LNCaP clone FGC (cell line): ENCODE measurements around the gene CASKIN1.

Source experiments
- DNase-seq: peaks from one replicate; pipeline ENCODE4 v3.0.0-alpha.2; 2011; ENCODE audit warnings: low read depth
- H3K4me3 ChIP-seq: 2 replicates; pipeline ENCODE4 v1.5.1; 2011; ENCODE audit warnings: mild to moderate bottlenecking, low read depth, low read length, control low read depth
- TF ChIP-seq, protein P1 (sequence below): IDR thresholded peaks from 2 replicates; pipeline ENCODE4 v1.5.1; 2012; ENCODE audit warnings: mild to moderate bottlenecking; ENCODE audit not compliant: control insufficient read depth, insufficient read depth; ENCODE audit errors: extremely low read depth

The CASKIN1 gene

DNA sequence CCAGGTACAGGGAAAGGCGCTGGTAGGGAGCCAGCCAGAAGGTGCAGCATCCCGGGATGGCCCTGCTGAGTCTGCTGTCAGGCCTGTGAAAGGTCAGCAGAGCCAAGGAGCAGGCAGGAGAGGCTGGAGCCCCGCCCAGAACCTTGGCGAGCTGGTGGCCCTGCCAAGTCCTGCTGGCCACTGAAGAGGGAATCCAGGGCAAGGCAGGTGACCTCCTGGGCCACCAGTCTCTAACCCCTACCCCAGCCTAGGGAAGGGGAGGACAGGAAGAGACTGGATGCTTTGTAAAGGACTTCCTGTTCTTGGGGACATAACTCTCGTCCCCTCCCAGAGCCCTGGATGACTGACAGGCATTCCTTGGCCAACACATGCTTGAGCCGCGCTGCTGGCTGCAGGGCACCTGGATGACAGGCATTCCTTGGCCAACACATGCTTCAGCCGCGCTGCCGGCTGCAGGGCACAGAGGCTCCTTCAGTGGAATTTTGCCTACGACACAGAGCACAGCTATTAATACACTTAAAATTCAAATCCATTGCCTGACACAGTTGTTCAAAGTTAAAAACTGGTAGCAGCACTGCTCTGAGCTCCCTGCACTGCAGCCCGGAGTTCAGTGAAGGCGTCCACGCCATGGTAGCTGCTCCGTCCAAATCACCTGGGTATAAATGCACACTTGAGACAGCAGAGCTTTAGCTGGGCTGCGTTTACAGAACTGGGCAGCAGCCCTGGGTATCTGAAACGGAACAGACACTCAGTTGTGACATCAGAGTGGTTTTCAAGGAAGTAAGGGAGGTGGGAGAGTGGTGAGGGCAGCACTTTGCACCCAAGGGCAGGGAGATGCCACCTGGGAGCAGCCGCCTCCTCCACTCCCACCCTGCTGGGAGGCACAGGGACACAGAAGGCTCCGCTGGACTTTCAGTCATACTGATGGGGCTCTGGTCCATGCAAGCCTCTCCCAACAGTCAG, 16.2 kb upstream of the CASKIN1 start:
- peak overlapping the region; percentile 66 for H3K4me3 ChIP-seq
- TF ChIP-seq, protein P1, sequence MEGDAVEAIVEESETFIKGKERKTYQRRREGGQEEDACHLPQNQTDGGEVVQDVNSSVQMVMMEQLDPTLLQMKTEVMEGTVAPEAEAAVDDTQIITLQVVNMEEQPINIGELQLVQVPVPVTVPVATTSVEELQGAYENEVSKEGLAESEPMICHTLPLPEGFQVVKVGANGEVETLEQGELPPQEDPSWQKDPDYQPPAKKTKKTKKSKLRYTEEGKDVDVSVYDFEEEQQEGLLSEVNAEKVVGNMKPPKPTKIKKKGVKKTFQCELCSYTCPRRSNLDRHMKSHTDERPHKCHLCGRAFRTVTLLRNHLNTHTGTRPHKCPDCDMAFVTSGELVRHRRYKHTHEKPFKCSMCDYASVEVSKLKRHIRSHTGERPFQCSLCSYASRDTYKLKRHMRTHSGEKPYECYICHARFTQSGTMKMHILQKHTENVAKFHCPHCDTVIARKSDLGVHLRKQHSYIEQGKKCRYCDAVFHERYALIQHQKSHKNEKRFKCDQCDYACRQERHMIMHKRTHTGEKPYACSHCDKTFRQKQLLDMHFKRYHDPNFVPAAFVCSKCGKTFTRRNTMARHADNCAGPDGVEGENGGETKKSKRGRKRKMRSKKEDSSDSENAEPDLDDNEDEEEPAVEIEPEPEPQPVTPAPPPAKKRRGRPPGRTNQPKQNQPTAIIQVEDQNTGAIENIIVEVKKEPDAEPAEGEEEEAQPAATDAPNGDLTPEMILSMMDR, result no peak
- peak; percentile 89 for DNase-seq

DNA sequence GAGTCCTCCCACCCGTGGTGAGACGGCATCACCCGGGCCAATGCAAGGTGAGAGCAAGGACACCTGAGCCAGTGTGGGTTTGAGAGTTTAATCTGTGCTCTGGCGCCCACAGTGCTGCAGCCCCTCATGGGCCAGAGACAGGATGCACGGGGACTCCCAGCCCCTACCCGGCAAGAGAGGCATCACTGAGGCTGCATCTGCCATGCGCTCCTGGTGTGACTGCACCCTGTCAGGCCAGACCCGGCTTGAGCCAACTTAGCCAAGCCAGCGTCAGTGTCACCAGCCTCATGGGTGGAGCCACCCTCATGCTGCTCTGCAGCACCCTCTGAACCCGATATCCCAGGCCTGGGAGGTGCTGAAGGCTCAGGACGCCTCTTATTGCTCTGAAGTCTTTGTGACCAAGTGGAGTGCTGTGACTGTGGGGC, 15.5 kb upstream of the CASKIN1 start:
- TF ChIP-seq, protein P1, result no peak
- no peak overlapping the region for H3K4me3 ChIP-seq
- no peak for DNase-seq

DNA sequence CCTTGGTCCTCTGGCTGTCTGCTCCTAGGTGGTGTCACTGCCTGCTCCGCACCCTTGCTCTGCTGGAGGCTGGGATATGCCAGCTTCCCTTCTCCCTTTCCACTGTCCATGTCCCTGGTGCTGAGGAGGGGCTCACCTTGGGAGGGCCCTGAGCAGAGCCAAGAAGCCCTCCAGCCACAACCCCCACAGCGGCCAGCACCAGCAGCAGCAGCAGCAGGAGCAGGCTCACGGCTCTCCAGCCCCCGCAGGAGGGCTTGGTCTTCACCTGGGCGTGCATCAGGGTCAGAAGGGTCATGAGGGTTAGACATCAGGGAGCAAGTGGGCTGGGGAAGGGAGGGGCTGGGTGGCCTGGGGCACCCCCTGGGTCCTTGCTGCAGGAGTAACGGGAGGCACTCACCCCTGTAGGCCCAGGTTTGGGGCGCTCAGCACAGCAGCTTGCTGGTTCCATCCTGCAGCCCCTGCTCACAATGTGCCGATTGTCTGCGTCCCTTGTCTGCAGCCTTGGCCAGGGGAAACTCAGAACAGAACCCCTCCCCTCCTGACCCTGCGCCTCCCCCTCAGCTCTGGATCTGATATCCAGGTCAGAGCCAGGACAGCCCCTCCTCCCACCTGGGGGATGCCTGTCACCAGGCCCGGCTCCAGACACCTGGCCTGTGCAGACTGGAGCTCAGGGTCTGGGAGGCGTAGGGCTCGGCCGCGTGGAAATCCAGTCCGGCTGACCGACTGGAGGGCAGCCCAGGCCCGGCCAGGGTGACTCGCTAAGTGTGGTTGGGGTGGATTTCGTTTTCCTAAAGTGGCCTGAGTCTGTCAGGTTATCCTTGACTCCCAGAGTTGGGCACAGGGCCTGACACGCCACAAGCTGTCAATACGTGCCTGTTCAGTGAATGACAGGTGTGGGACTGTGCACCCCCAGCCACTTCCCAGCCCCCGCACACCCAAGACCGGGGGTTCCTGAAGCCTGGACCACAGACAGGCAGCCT, 14.3 kb upstream of the CASKIN1 start, which contains the start of gene BRICD5:
TSS of gene BRICD5 (minus strand) at position 478 of the 980 bp plus-strand sequence. CDS start at position 448, 30 bp downstream.
- no peak within 1 kb of the TSS for H3K4me3 ChIP-seq
- DNase-seq, result no peak
- TF ChIP-seq, protein P1, result no peak

DNA sequence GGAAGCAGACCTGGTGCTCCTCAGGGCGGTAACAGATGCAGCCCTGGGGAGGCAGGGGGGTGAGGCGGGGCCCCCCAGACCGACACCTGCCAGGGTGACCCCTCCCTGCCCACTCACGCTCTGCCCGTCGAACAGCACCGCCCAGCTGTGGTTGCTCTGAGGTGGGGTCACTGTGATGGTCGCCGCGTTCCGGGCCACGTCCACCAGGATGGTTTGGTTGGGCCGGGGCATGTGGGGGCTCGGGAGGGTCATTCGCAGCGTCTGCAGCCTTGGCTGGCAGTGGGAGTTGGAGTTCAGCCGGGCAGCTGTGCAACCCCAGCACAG, 13.6 kb upstream of the CASKIN1 start:
- TF ChIP-seq, protein P1, result no peak
- DNase-seq, result no peak
- H3K4me3 ChIP-seq, result no peak overlapping the region

DNA sequence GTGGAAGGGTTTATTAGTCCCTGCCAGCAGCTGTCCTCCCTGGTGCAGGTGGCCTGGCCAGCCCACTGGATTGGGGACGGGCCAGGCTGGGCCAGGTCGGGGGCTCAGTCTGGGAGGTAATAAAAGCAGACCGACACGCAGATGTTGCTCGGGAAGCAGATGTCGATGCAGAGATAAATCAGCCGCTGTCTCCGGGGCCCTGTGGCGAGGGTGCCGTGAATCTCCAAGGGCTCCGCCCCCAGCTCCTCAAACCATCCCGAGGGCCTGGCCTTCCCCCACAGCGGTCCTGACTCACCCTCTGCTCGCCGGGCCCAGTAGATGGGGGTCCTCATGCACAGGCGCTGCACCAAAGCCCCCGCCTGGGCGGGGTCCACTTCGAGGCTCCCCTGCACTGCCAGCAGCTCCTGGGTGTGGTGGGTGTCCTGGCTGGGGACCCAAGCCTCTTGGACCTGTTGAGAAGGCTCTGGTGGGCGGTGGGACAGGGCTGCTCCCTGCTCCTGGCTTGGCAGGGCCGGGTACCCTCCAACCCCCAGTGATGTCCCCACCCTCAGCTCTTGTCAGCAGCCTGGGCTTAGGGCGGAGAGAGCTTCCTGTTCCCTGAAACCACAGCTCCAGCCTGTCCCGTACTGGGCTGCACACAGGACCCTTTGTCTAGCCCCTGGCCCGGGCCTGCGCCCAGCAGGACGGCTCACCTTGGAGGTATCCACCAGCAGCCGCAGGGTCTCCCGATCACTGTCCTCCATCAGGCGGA, 13.0 kb upstream of the CASKIN1 start:
- TF ChIP-seq, protein P1, result no peak
- no peak overlapping the region for H3K4me3 ChIP-seq
- no peak for DNase-seq

DNA sequence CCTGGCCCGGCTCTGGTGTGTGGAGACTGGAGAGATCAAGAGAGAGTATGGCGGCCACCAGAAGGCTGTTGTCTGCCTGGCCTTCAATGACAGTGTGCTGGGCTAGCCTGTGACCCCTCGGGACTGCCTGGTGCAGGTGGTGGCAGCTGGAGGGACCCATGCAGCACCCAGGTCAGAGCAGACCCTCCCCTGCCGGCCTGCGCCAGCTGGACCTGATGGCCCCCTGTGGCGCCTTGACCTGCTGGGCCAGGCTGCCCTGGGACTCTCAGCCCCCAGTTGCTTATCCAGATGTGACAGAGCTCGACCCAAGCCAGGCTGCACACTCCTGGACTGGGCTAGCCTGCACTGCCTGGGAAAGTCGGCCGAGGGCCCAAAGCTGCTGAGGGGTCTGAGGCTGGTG, 12.4 kb upstream of the CASKIN1 start:
- no peak overlapping the region for H3K4me3 ChIP-seq
- TF ChIP-seq, protein P1, result no peak
- no peak for DNase-seq
